IMR-90 (cell line): Measurements from ENCODE around the gene ALK. TPM values are rescaled to one million over a fixed set of nuclear protein-coding genes. Genes with fewer than 3 reads are reported as not detected.

Experiments used
- ATAC-seq: fragments of 200-7000 bp; cut with Tn5 transposase; 2 replicates; pipeline ENCODE4 v1.9.1; 2020; ENCODE audit warnings: low read depth, mild to moderate bottlenecking, moderate library complexity
- BruUV-seq: library from RNA; stranded (reverse); fragments of 400-500 nt; replicated peaks from 2 replicates; lab custom pipeline; 2021; lab: Mats Ljungman, UMichigan
- CTCF ChIA-PET: fragments of 300-600 bp; formaldehyde crosslinking; extraction: SDS; loops from one replicate; lab custom pipeline; 2021; ENCODE audit warnings: antibody characterized with exemption; lab: Yijun Ruan, JAX
- POLR2A ChIA-PET: fragments of 300-600 bp; sonication (Branson Sonifier 250); formaldehyde crosslinking; loops from one replicate; lab custom pipeline; 2022; ENCODE audit warnings: antibody characterized with exemption; ENCODE audit not compliant: unreplicated experiment; lab: Charles Lee
- DNase-seq: peaks from one replicate; pipeline ENCODE4 v3.0.0; 2013
- H2AFZ ChIP-seq: replicated peaks from 2 replicates; pipeline ENCODE3; 2013; ENCODE audit warnings: low read length, mild to moderate bottlenecking; ENCODE audit not compliant: poor library complexity
- H2AK5ac ChIP-seq: 2 replicates; pipeline ENCODE4 v1.6.1; 2013; ENCODE audit warnings: low read depth, low read length, inconsistent platforms
- H2AK9ac ChIP-seq: replicated peaks from 2 replicates; pipeline ENCODE3; 2013; ENCODE audit warnings: mild to moderate bottlenecking, low read depth, low read length, moderate library complexity; ENCODE audit not compliant: poor library complexity
- H2BK120ac ChIP-seq: 2 replicates; pipeline ENCODE4 v1.6.1; 2013; ENCODE audit warnings: low read depth, low read length, inconsistent platforms
- H2BK15ac ChIP-seq: 3 replicates; pipeline ENCODE4 v1.6.1; 2013; ENCODE audit warnings: low read depth, low read length, inconsistent platforms
- H2BK20ac ChIP-seq: 2 replicates; pipeline ENCODE4 v1.6.1; 2013; ENCODE audit warnings: low read depth, mild to moderate bottlenecking, inconsistent platforms, low read length, moderate library complexity
- H2BK5ac ChIP-seq: 2 replicates; pipeline ENCODE4 v1.6.1; 2013; ENCODE audit warnings: mild to moderate bottlenecking, low read depth, low read length, inconsistent platforms; ENCODE audit not compliant: poor library complexity, severe bottlenecking
- H3K14ac ChIP-seq: replicated peaks from 2 replicates; pipeline ENCODE4 v1.6.1; 2013; ENCODE audit warnings: low read depth, low read length, inconsistent platforms
- H3K18ac ChIP-seq: 2 replicates; pipeline ENCODE4 v1.6.1; 2013; ENCODE audit warnings: low read depth, low read length, control low read depth
- H3K23ac ChIP-seq: 2 replicates; pipeline ENCODE4 v1.6.1; 2013; ENCODE audit warnings: low read depth, low read length, inconsistent platforms
- H3K27ac ChIP-seq: 2 replicates; pipeline ENCODE4 v1.5.1; 2013; ENCODE audit warnings: mild to moderate bottlenecking, control low read depth, low read length; ENCODE audit not compliant: insufficient read depth
- H3K27me3 ChIP-seq: 2 replicates; pipeline ENCODE4 v1.6.1; 2013; ENCODE audit warnings: low read length; ENCODE audit not compliant: control insufficient read depth, insufficient read depth
- H3K36me3 ChIP-seq: 2 replicates; pipeline ENCODE4 v1.6.1; 2013; ENCODE audit warnings: low read length, mixed read lengths; ENCODE audit not compliant: control insufficient read depth, insufficient read depth
- H3K4ac ChIP-seq: 2 replicates; pipeline ENCODE4 v1.6.1; 2013; ENCODE audit warnings: low read depth, low read length, inconsistent platforms
- H3K4me1 ChIP-seq: 2 replicates; pipeline ENCODE4 v1.6.1; 2013; ENCODE audit warnings: low read length, mixed read lengths; ENCODE audit not compliant: control insufficient read depth, insufficient read depth
- H3K4me2 ChIP-seq: 2 replicates; pipeline ENCODE4 v1.6.1; 2013; ENCODE audit warnings: low read depth, mild to moderate bottlenecking, control low read depth, low read length, moderate library complexity
- H3K4me3 ChIP-seq: 2 replicates; pipeline ENCODE4 v1.5.1; 2013; ENCODE audit warnings: low read depth, mild to moderate bottlenecking, control low read depth, low read length, moderate library complexity; ENCODE audit not compliant: insufficient read depth
- H3K56ac ChIP-seq: 2 replicates; pipeline ENCODE4 v1.6.1; 2013; ENCODE audit warnings: low read length, inconsistent platforms; ENCODE audit not compliant: insufficient read depth; ENCODE audit errors: extremely low read depth
- H3K79me1 ChIP-seq, 2 experiments: 2 replicates each; pipeline ENCODE4 v1.6.1; 2013; ENCODE audit warnings: low read length in 2 of 2, inconsistent platforms in 1 of 2, low read depth in 1 of 2
- H3K9ac ChIP-seq: 2 replicates; pipeline ENCODE4 v1.6.1; 2013; ENCODE audit warnings: low read depth, low read length, control low read depth
- H3K9me1 ChIP-seq: 2 replicates; pipeline ENCODE4 v1.6.1; 2013; ENCODE audit warnings: low read length, inconsistent platforms; ENCODE audit not compliant: insufficient read depth
- H3K9me3 ChIP-seq: 2 replicates; pipeline ENCODE4 v1.6.1; 2013; ENCODE audit warnings: low read length; ENCODE audit not compliant: control insufficient read depth, insufficient read depth
- H4K20me1 ChIP-seq: 2 replicates; pipeline ENCODE4 v1.6.1; 2013; ENCODE audit warnings: low read length, inconsistent platforms; ENCODE audit not compliant: insufficient read depth
- H4K5ac ChIP-seq: 2 replicates; pipeline ENCODE4 v1.6.1; 2013; ENCODE audit warnings: mild to moderate bottlenecking, low read depth, low read length, control low read depth
- H4K8ac ChIP-seq, 2 experiments: 2 replicates each; pipeline ENCODE4 v1.6.1; 2013; ENCODE audit warnings: low read depth in 2 of 2, low read length in 2 of 2, control low read depth in 1 of 2, inconsistent platforms in 1 of 2
- H4K91ac ChIP-seq: 2 replicates; pipeline ENCODE4 v1.6.1; 2013; ENCODE audit warnings: low read depth, low read length, inconsistent platforms; ENCODE audit not compliant: insufficient read depth
- CTCF ChIP-seq: conservative IDR thresholded peaks from 2 replicates; pipeline ENCODE4 v1.5.1; 2012; ENCODE audit warnings: mild to moderate bottlenecking, low read depth, low read length, improper control_type of control experiment
- WGBS, 2 experiments: methylation state at CpG; one replicate each; pipeline versions ENCODE4 v1.1.5 to v1.1.7; 2013; ENCODE audit warnings: missing lambda C conversion rate in 2 of 2; ENCODE audit not compliant: insufficient read length in 1 of 2; ENCODE audit errors: extremely low coverage in 2 of 2; 5-methylcytosine and 5-hydroxymethylcytosine counted together
- dilution Hi-C: fragments of 300-500 bp; cut with HindIII; formaldehyde crosslinking; loops from one replicate; pipeline ENCODE4 v1.14.3; 2018; ENCODE audit warnings: low sequenced_read_pairs; ENCODE audit not compliant: unreplicated experiment
- in situ Hi-C: fragments of 300-500 bp; cut with MboI; formaldehyde crosslinking; loops from 3 replicates; pipeline ENCODE4 v1.14.3; 2019; ENCODE audit warnings: low sequenced_read_pairs, inconsistent platforms, mixed read lengths
- intact Hi-C: fragments of 100-400 bp; cut with micrococcal nuclease; formaldehyde crosslinking; loops from 2 replicates; pipeline ENCODE4 v1.10.0; 2022
- polyA plus RNA-seq, 3 experiments: library from polyadenylated mRNA; depleted of rRNA; stranded (reverse); fragments of >200 nt; gene quantifications; 2 replicates each; pipeline ENCODE4 v1.2.3, GENCODE V29; 2012; ENCODE audit warnings: low replicate concordance in 1 of 3
- total RNA-seq: library from RNA; depleted of rRNA; stranded (reverse); fragments of >200 nt; gene quantifications from 2 replicates; pipeline ENCODE4 v1.2.3, GENCODE V29; 2012

ALK gene
- total and polyA plus RNA-seq, 2 of the 4 experiments (the other 2 are of a cell fraction), result not detected

GRCh38 chr2:29389686-29390085 is 531.7 kb downstream of the ALK start:
- Histone ChIP-seq H4K91ac (no peak overlapping the region), H3K27ac (no peak overlapping the region), H2AK9ac (no peak overlapping the region), H3K9me3 (no peaks in the 10 kb centered on the region), H3K27me3 (peaks cover 16% of the 10 kb centered on the region), H3K4me2 (no peak overlapping the region), H2BK20ac (no peak overlapping the region), H4K20me1 (no peaks in the 10 kb centered on the region), H2AK5ac (no peak overlapping the region), H2BK15ac (no peak overlapping the region), H3K23ac (no peak overlapping the region), H3K4me1 (no peaks in the 10 kb centered on the region), H4K5ac (no peak overlapping the region), H3K4me3 (no peak overlapping the region), H3K36me3 (no peaks in the 10 kb centered on the region), H3K4ac (no peak overlapping the region), H2BK120ac (no peak overlapping the region), H2AFZ (no peak overlapping the region), H3K14ac (no peak overlapping the region), H3K79me1 (no peaks in the 10 kb centered on the region), H3K18ac (no peak overlapping the region), H4K8ac (no peak overlapping the region), H2BK5ac (no peak overlapping the region), H3K56ac (no peak overlapping the region), H3K9ac (no peak overlapping the region), H3K9me1 (no peaks in the 10 kb centered on the region)
- intact Hi-C loops (no loop called here), in situ Hi-C loops (no loop called here), dilution Hi-C loops (no loop called here)
- no CpG with 5 or more reads among the region's 7 CpGs for WGBS, 2 experiments
- no TSS peak for BruUV-seq
- no peak for ATAC-seq
- ChIA-PET CTCF (no interaction called here), POLR2A (no interaction called here)
- DNase-seq, result no peak
- no peak for TF ChIP-seq CTCF
